Measurements from ENCODE around the gene POLR2J2.
"Not testable (repeated sequence)": the region's sequence is repeated elsewhere in the genome, so short reads cannot be mapped to it uniquely, and the experiment has no call there.

The POLR2J2 gene

GRCh38 chr7:102671166-102671955 is at the start of gene POLR2J2:
Gene POLR2J2 (minus strand): TSS chr7:102671663. CDS start chr7:102671601, 62 bp downstream.
- H3K9ac ChIP-seq (ENCODE audit: low read depth, low read length); H3K36me3 ChIP-seq (ENCODE audit: control insufficient read depth, insufficient read depth, low read length); H3K27ac ChIP-seq (ENCODE audit: low read depth, low read length); H3K4me3 ChIP-seq (ENCODE audit: low read depth, low read length); H3K27me3 ChIP-seq (ENCODE audit: control insufficient read depth, insufficient read depth, low read length); H3K9me3 ChIP-seq (ENCODE audit: control insufficient read depth, insufficient read depth, low read length); H3K4me1 ChIP-seq (ENCODE audit: control insufficient read depth, insufficient read depth, low read length): not testable (repeated sequence)

- H3K27me3 ChIP-seq (ENCODE audit: control insufficient read depth, insufficient read depth, low read length); H3K9me3 ChIP-seq (ENCODE audit: control insufficient read depth, insufficient read depth, low read length); H3K4me1 ChIP-seq (ENCODE audit: control insufficient read depth, insufficient read depth, low read length); H3K4me3 ChIP-seq (ENCODE audit: low read depth, low read length); H3K9ac ChIP-seq (ENCODE audit: low read depth, low read length); H3K27ac ChIP-seq (ENCODE audit: low read depth, low read length); H3K36me3 ChIP-seq (ENCODE audit: control insufficient read depth, insufficient read depth, low read length): not testable (repeated sequence)
Observed at GRCh38 chr7:102718491-102718890, 47.0 kb upstream of the POLR2J2 start.

DNA sequence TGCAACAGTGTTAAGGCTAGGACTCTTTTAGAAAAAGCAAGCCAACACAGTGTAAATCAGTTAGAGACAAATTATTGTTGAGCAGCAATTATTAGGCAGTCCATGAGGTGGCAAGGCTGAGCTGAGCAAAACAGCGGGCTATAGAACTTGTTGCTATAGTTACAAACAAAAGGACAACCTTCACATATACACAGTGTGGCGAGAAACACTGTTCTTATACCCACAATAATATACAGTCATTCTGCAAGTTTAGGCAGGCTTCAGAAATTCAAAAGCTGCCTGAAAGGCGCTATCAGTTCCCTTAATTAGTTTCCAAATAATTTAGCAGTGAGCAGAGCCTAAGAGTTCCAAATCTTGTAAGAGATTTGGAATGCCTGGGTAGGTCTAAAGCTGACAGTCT is 44.3 kb upstream of the POLR2J2 start:
- not testable (repeated sequence) for H3K36me3 ChIP-seq (ENCODE audit: control insufficient read depth, insufficient read depth, low read length); H3K4me3 ChIP-seq (ENCODE audit: low read depth, low read length); H3K9ac ChIP-seq (ENCODE audit: low read depth, low read length); H3K27ac ChIP-seq (ENCODE audit: low read depth, low read length); H3K9me3 ChIP-seq (ENCODE audit: control insufficient read depth, insufficient read depth, low read length); H3K4me1 ChIP-seq (ENCODE audit: control insufficient read depth, insufficient read depth, low read length); H3K27me3 ChIP-seq (ENCODE audit: control insufficient read depth, insufficient read depth, low read length)

GRCh38 chr7:102714774-102715522 is 43.5 kb upstream of the POLR2J2 start:
- H3K9me3 ChIP-seq (ENCODE audit: control insufficient read depth, insufficient read depth, low read length); H3K27ac ChIP-seq (ENCODE audit: low read depth, low read length): not testable (repeated sequence)

DNA sequence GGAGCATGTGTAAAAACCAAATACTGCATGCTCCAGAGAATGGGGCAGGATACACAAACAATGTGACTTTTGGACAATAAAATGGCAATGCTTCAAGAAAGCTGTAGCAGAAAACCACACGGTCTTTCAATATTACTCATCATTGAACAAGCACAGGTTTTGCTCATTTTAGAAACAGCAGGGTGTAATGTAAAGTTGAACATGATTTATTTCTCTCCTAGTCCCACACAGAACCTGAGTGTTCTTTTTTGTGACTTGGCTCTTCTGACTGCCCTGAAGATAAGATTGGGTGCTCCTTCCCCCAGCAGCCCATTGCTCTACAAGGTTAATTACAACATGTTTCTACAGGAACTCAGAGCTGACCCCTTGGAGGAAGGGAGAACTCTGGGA is 42.2 kb upstream of the POLR2J2 start:
- not testable (repeated sequence) for H3K4me3 ChIP-seq (ENCODE audit: low read depth, low read length); H3K36me3 ChIP-seq (ENCODE audit: control insufficient read depth, insufficient read depth, low read length); H3K4me1 ChIP-seq (ENCODE audit: control insufficient read depth, insufficient read depth, low read length); H3K9me3 ChIP-seq (ENCODE audit: control insufficient read depth, insufficient read depth, low read length); H3K9ac ChIP-seq (ENCODE audit: low read depth, low read length); H3K27ac ChIP-seq (ENCODE audit: low read depth, low read length); H3K27me3 ChIP-seq (ENCODE audit: control insufficient read depth, insufficient read depth, low read length)

More at GRCh38 chr7:102714774-102715522, 43.5 kb upstream of the POLR2J2 start:
- not testable (repeated sequence) for H3K27me3 ChIP-seq (ENCODE audit: control insufficient read depth, insufficient read depth, low read length); H3K4me1 ChIP-seq (ENCODE audit: control insufficient read depth, insufficient read depth, low read length); H3K4me3 ChIP-seq (ENCODE audit: low read depth, low read length); H3K9ac ChIP-seq (ENCODE audit: low read depth, low read length); H3K36me3 ChIP-seq (ENCODE audit: control insufficient read depth, insufficient read depth, low read length)

GRCh38 chr7:102713011-102713690 is 41.7 kb upstream of the POLR2J2 start:
- H3K9ac ChIP-seq (ENCODE audit: low read depth, low read length); H3K9me3 ChIP-seq (ENCODE audit: control insufficient read depth, insufficient read depth, low read length); H3K4me3 ChIP-seq (ENCODE audit: low read depth, low read length); H3K27ac ChIP-seq (ENCODE audit: low read depth, low read length); H3K27me3 ChIP-seq (ENCODE audit: control insufficient read depth, insufficient read depth, low read length); H3K36me3 ChIP-seq (ENCODE audit: control insufficient read depth, insufficient read depth, low read length); H3K4me1 ChIP-seq (ENCODE audit: control insufficient read depth, insufficient read depth, low read length): not testable (repeated sequence)

- not testable (repeated sequence) for H3K9ac ChIP-seq (ENCODE audit: low read depth, low read length); H3K4me3 ChIP-seq (ENCODE audit: low read depth, low read length); H3K9me3 ChIP-seq (ENCODE audit: control insufficient read depth, insufficient read depth, low read length); H3K36me3 ChIP-seq (ENCODE audit: control insufficient read depth, insufficient read depth, low read length); H3K4me1 ChIP-seq (ENCODE audit: control insufficient read depth, insufficient read depth, low read length); H3K27ac ChIP-seq (ENCODE audit: low read depth, low read length); H3K27me3 ChIP-seq (ENCODE audit: control insufficient read depth, insufficient read depth, low read length)
Observed at GRCh38 chr7:102698962-102699750, 27.7 kb upstream of the POLR2J2 start.

DNA sequence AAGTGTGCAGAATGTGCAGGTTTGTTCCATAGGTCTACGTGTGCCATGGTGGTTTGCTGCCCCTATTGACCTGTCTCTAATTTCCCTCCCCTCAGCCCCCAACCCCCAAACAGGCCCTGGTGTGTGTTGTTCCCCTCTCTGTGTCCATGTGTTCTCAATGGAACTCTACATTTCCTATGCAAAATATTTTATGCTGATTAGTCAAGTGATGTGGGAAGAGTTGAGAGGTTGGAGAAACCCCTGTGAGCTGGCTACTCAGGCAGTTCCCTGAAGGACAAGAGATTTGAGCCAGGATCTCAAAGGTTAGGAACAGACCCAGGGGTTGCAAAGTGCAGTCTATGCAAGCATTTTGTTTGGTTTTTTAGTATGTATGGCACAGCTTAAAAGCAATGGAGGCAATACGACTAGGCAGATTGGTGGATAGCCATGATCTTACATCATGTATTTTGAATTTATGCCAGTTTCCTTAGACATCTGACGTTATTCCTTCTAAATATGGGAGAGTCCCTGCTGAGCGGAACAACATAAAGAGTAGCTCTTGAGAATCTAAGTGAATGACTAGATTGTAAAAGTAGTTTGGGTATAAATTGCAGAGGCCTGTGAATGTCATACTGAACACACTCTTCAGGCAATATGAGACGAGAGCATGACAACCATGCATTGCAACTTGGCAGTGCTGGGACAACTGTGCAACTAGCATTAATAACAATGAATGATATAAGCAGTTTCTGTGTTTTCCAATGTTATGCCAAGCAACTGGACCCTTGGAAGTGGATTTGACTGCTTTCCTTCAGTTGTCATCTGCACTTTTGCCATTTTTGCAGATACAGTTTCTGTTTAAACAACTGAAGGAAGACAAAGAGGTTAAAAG is 26.4 kb upstream of the POLR2J2 start:
- H3K27me3 ChIP-seq (ENCODE audit: control insufficient read depth, insufficient read depth, low read length); H3K4me1 ChIP-seq (ENCODE audit: control insufficient read depth, insufficient read depth, low read length); H3K36me3 ChIP-seq (ENCODE audit: control insufficient read depth, insufficient read depth, low read length); H3K9me3 ChIP-seq (ENCODE audit: control insufficient read depth, insufficient read depth, low read length); H3K9ac ChIP-seq (ENCODE audit: low read depth, low read length); H3K27ac ChIP-seq (ENCODE audit: low read depth, low read length); H3K4me3 ChIP-seq (ENCODE audit: low read depth, low read length): not testable (repeated sequence)

DNA sequence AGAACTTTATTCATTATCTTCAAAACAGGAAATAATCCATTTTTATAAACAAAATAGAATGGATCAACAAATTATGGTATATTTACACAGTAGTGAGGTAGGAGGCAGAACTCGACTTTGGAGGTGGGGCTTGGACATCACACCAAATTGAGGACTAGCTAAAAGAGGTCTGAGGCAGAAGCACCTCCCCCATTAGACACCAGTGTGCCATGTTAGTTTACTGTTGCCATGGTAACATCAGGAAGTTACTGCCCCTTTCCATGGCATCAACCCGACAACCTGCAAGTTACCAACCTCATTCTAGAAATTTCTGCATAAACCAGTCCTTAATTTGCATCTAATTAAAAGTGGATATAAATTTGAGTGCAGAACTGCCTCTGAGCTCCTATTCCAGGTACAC is 24.5 kb upstream of the POLR2J2 start:
- H3K27ac ChIP-seq (ENCODE audit: low read depth, low read length); H3K4me1 ChIP-seq (ENCODE audit: control insufficient read depth, insufficient read depth, low read length); H3K36me3 ChIP-seq (ENCODE audit: control insufficient read depth, insufficient read depth, low read length); H3K9me3 ChIP-seq (ENCODE audit: control insufficient read depth, insufficient read depth, low read length); H3K9ac ChIP-seq (ENCODE audit: low read depth, low read length); H3K27me3 ChIP-seq (ENCODE audit: control insufficient read depth, insufficient read depth, low read length); H3K4me3 ChIP-seq (ENCODE audit: low read depth, low read length): not testable (repeated sequence)

DNA sequence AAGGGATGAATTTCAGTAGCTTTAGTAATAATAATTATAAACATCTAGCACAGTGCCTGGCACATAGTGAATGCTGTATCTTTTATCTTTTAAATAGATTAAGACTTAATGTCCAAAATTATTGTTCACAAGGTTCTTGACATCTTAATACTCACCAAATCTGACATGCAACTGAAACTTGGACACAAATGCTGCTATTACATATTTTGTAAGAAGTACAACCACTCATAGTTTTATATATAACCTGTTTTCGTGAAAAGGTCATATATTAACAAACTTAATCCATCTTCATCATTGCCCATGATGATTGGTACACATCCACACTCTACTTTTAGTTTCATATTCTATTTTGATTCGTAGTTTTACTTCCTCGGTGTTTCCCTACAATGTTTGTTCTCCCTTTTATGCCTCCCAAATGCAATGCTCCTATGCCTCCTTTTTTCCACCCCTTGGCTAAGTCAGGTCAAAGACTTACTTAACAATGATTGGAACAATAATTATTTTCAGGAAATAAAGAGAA is 23.6 kb upstream of the POLR2J2 start:
- H3K27me3 ChIP-seq (ENCODE audit: control insufficient read depth, insufficient read depth, low read length); H3K4me3 ChIP-seq (ENCODE audit: low read depth, low read length); H3K9me3 ChIP-seq (ENCODE audit: control insufficient read depth, insufficient read depth, low read length); H3K36me3 ChIP-seq (ENCODE audit: control insufficient read depth, insufficient read depth, low read length); H3K27ac ChIP-seq (ENCODE audit: low read depth, low read length); H3K9ac ChIP-seq (ENCODE audit: low read depth, low read length); H3K4me1 ChIP-seq (ENCODE audit: control insufficient read depth, insufficient read depth, low read length): not testable (repeated sequence)
